ENCODE results near the gene TLE1.

DNA sequence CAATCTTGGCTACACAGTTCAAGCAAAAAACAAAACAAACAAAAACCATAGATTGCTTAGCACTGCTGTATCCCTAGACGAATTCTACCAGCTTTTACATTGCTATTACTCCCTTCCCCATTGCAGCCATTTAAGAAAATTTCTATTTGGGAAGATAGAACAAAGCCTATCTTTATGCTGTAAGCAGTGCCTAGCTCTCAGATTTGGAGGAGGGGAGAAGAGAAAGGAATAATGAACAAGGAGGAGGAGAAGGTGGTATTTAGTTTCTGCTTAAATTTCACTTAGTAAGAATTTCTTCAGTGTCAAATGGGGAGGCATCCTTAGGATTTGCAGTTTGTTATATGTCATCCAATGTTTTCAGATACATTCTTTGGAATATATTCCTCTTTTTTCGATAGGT is 16.2 kb upstream of the TLE1 start:
- TF ChIP-seq POLR2A (IDR thresholded peaks at IDR 0.05) (no peak), CTCF (IDR thresholded peaks at IDR 0.05) (no peak), EP300 (IDR thresholded peaks at IDR 0.05) (no peak)
